Measurements from ENCODE around the gene MT1G. TPM values are rescaled to one million over a fixed set of nuclear protein-coding genes. Genes with fewer than 3 reads are reported as not detected.

MT1G gene
- total RNA-seq, 4 donors from 2014 or later: 5.8 to 52.1 (median 16.5) TPM

DNA sequence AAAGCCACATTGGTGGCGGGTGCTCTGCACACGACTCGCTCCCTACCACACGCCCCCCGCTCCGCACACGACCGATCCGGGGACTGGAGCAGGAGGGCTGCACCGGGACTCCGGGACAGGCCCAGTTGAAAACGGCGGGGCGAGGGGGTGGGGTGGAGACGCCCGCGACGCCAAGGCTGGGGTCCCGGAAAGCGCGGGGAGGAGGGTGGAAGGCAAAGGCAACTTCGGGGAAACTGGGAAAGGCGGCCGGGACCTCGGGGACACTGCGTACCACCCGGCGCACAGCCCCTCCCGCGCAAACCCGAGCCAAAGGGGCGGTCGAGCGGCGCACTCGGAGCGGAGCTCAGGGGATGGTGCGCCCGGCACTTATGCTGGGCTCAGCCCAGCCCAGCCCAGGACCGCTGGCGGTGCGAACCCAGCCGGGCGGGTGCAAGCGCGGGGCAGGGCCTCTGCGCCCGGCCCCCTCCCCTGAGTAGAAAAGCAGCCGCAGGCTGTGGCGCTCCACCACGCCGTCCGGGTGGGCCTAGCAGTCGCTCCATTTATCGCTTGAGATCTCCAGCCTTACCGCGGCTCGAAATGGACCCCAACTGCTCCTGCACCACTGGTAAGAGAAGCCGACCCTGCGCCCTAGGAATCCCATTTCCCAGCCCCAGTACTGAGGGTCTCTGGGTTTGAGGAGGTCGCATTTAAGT lies 35.6 kb downstream of the MT1G start, which contains the start of gene MT1M:
MT1M (plus strand) TSS at position 504 of the 692 bp plus-strand sequence; CDS start at position 577, 73 bp downstream.
- 3 to 8% methylated on average over 7 to 11 of the region's 61 CpGs for WGBS, 2 donors
- TF ChIP-seq POLR2A (IDR thresholded peaks at IDR 0.05): peak in 2 of 4 donors; percentile 31 to 39
- TF ChIP-seq, protein P1, sequence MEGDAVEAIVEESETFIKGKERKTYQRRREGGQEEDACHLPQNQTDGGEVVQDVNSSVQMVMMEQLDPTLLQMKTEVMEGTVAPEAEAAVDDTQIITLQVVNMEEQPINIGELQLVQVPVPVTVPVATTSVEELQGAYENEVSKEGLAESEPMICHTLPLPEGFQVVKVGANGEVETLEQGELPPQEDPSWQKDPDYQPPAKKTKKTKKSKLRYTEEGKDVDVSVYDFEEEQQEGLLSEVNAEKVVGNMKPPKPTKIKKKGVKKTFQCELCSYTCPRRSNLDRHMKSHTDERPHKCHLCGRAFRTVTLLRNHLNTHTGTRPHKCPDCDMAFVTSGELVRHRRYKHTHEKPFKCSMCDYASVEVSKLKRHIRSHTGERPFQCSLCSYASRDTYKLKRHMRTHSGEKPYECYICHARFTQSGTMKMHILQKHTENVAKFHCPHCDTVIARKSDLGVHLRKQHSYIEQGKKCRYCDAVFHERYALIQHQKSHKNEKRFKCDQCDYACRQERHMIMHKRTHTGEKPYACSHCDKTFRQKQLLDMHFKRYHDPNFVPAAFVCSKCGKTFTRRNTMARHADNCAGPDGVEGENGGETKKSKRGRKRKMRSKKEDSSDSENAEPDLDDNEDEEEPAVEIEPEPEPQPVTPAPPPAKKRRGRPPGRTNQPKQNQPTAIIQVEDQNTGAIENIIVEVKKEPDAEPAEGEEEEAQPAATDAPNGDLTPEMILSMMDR (IDR thresholded peaks at IDR 0.05): no peak
- H3K27me3 ChIP-seq: peaks cover 0 to 61% (median 5%) of the 10 kb centered on the region in 4 donors
- H3K27ac ChIP-seq: peak within 1 kb of the TSS; percentile 42 to 87 (median 80)
- peak within 1 kb of the TSS; percentile 21 to 71 (median 53) for H3K4me3 ChIP-seq
- H3K4me1 ChIP-seq: peaks cover 16 to 50% (median 16%) of the 10 kb centered on the region in 3 donors
- intact Hi-C loops (cut with DNase I): no loop called here
- H3K9me3 ChIP-seq: no peaks in the 10 kb centered on the region
- no peak for DNase-seq
- no peaks in the 10 kb centered on the region for H3K36me3 ChIP-seq

DNA sequence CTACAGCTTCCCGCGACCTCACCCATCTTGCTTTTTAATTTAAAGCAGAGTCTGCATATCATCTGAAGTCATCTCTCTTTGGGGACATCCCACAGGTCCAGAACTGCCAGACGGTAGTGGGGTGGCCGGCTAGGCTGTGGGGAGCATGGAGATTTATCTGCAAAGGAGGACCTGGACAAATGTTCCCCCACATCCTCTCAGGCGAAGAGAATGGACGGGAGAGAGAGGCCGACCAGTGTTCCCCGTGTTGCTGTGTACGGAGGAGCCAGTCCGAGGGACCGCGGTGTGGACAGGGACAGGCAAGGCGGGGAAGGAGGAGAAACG lies 36.1 kb downstream of the MT1G start:
- 35 to 45% methylated on average over 12 of the region's 14 CpGs for WGBS, 2 donors
- Histone ChIP-seq H3K27me3 (peaks cover 0 to 56% (median 5%) of the 10 kb centered on the region in 4 donors), H3K36me3 (no peaks in the 10 kb centered on the region), H3K4me3 (peak overlapping the region; percentile 21 to 71 (median 53)), H3K9me3 (no peaks in the 10 kb centered on the region), H3K4me1 (peaks cover 16 to 52% (median 16%) of the 10 kb centered on the region in 3 donors), H3K27ac (peak overlapping the region; percentile 42 to 87 (median 80))
- TF ChIP-seq POLR2A (IDR thresholded peaks at IDR 0.05): no peak
- TF ChIP-seq, protein P1 (IDR thresholded peaks at IDR 0.05): no peak
- no peak for DNase-seq
- intact Hi-C loops (cut with DNase I): no loop called here

DNA sequence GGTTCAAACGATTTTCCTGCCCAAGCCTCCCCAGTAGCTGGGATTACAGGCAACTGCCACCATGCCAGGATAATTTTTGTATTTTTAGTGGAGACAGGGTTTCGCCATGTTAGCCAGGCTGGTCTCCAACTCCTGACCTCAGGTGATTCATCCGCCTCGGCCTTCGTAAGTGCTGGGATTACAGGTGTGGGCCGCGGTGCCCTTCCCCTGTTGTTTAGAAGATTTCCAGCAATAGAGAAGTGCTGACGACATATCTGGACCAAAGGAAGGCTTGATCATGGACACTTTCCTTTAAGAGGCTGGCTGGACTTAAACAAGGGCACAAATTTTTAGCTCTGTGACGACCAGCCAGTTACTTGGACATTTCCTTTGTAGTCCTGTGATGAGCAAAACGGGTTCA lies 36.7 kb downstream of the MT1G start:
- H3K27me3 ChIP-seq: peaks cover 0 to 51% (median 5%) of the 10 kb centered on the region in 4 donors
- 82 to 90% methylated on average over 8 to 9 of the region's 10 CpGs for WGBS, 2 donors
- intact Hi-C loops (cut with DNase I): no loop called here
- H3K4me1 ChIP-seq: peaks cover 16 to 58% (median 19%) of the 10 kb centered on the region in 3 donors
- peak overlapping the region in 1 of 4 donors; percentile 83 for H3K27ac ChIP-seq
- no peaks in the 10 kb centered on the region for H3K9me3 ChIP-seq
- DNase-seq: no peak
- TF ChIP-seq, protein P1 (IDR thresholded peaks at IDR 0.05): no peak
- TF ChIP-seq POLR2A (IDR thresholded peaks at IDR 0.05): no peak
- no peak overlapping the region for H3K4me3 ChIP-seq
- H3K36me3 ChIP-seq: no peaks in the 10 kb centered on the region

DNA sequence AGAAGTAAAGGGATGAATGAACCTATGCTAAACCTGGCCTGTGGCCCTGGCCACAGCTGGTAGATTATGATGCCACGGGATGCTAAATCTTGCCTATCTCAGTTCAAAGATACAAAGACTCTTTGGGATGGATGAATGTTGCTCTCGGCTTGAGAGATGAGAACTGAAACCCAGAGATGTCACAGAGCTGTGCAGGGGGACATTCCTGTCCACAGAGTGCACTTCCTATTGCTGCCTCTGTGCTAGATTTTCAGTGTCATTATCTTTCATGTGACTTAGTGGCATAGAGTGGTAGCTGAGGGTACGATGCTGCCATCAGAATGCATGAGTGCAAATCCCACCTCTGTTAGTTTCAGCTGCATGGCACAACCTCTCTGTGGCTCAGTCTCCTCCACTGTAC lies 37.7 kb downstream of the MT1G start:
- WGBS, 2 donors: 71 to 81% methylated on average over 2 to 3 of the region's 3 CpGs
- Histone ChIP-seq H3K4me3 (no peak overlapping the region), H3K36me3 (no peaks in the 10 kb centered on the region), H3K27me3 (peaks cover 0 to 49% (median 2%) of the 10 kb centered on the region in 4 donors), H3K9me3 (no peaks in the 10 kb centered on the region), H3K27ac (no peak overlapping the region), H3K4me1 (peaks cover 16 to 58% (median 21%) of the 10 kb centered on the region in 3 donors)
- no peak for DNase-seq
- TF ChIP-seq, protein P1 (IDR thresholded peaks at IDR 0.05): no peak
- TF ChIP-seq POLR2A (IDR thresholded peaks at IDR 0.05): no peak
- intact Hi-C loops (cut with DNase I): no loop called here

DNA sequence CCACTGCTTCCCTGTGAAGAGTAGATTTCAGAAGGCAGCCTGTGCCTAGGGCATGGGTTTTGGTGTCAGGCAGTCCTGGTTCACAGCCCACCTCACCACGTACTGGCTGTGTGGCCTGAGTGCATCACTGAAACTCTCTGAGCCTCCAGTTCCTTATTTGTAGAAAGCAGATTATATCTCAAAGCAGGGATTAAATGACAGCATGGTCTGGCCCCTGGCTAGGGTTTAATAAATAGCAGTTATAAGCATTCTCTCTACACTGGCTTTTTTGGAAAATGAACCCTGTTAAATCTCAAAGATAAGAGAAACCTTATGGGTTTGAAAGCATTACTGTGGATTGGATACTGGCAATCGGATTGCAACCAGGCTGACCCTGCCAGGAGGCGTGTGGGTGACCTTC lies 38.3 kb downstream of the MT1G start:
- Histone ChIP-seq H3K27me3 (peaks cover 0 to 43% (median under 1%) of the 10 kb centered on the region in 4 donors), H3K4me1 (peaks cover 18 to 60% (median 21%) of the 10 kb centered on the region in 3 donors), H3K27ac (peak overlapping the region in 2 of 4 donors; percentile 39 to 45), H3K36me3 (no peaks in the 10 kb centered on the region), H3K4me3 (no peak overlapping the region), H3K9me3 (no peaks in the 10 kb centered on the region)
- WGBS, 2 donors: 80 to 82% methylated on average over 3 of the region's 3 CpGs
- TF ChIP-seq, protein P1 (IDR thresholded peaks at IDR 0.05): no peak
- no peak for TF ChIP-seq POLR2A (IDR thresholded peaks at IDR 0.05)
- no peak for DNase-seq
- intact Hi-C loops (cut with DNase I): no loop called here
